Esophagus muscularis mucosa (tissue), 4 donors: ENCODE data around the gene DNAI1. TPM values are rescaled to one million over a fixed set of nuclear protein-coding genes. Genes with fewer than 3 reads are reported as not detected.

ENCODE experiments used
- DNase-seq: peaks from one replicate; pipeline ENCODE4 v3.0.0-alpha.2; 2017; ENCODE audit errors: extremely low spot score
- H3K27ac ChIP-seq, 4 donors: fragments of 200-600 bp; sonication (generic); replicated peaks in 1 of 4; 1 replicate in 3 of 4; 2 replicates in 1 of 4; pipeline ENCODE4 v1.5.1; 2016 to 2019; ENCODE audit warnings: mild to moderate bottlenecking in 1 of 4
- H3K27me3 ChIP-seq, 4 donors: fragments of 200-600 bp; sonication (generic); one replicate each; pipeline versions ENCODE4 v1.5.1 to v1.6.0; 2016 to 2019
- H3K36me3 ChIP-seq, 4 donors: fragments of 200-600 bp; sonication (generic); one replicate each; pipeline ENCODE4 v1.5.1; 2016 to 2019
- H3K4me1 ChIP-seq, 4 donors: fragments of 200-600 bp; sonication (generic); one replicate each; pipeline ENCODE4 v1.5.1; 2016 to 2019
- H3K4me3 ChIP-seq, 4 donors: fragments of 200-600 bp; sonication (generic); 1 replicate in 2 of 4; 2 replicates in 2 of 4; pipeline ENCODE4 v1.5.1; 2016 to 2019; ENCODE audit warnings: mild to moderate bottlenecking in 4 of 4, moderate library complexity in 1 of 4
- H3K9me3 ChIP-seq, 4 donors: fragments of 200-600 bp; sonication (generic); 1 replicate in 3 of 4; 2 replicates in 1 of 4; pipeline ENCODE4 v1.5.1; 2016 to 2019
- CTCF ChIP-seq, 3 experiments: fragments of 200-600 bp in 2 of 3; fragments of 450-650 bp in 1 of 3; sonication (generic) in 2 of 3; IDR thresholded peaks; one replicate each; pipeline ENCODE4 v1.5.1; 2017 to 2019; ENCODE audit warnings: antibody characterized with exemption in 3 of 3, mild to moderate bottlenecking in 2 of 3, moderate library complexity in 1 of 3
- EP300 ChIP-seq: sonication (generic); formaldehyde crosslinking; IDR thresholded peaks from one replicate; pipeline ENCODE4 v1.6.1; 2017; ENCODE audit warnings: antibody characterized with exemption
- POLR2A ChIP-seq: fragments of 450-650 bp; IDR thresholded peaks from one replicate; pipeline ENCODE4 v1.6.1; 2017; ENCODE audit warnings: antibody characterized with exemption, moderate library complexity, mild to moderate bottlenecking, low read depth
- POLR2AphosphoS5 ChIP-seq, 2 donors: sonication (generic); formaldehyde crosslinking; IDR thresholded peaks; one replicate each; pipeline ENCODE4 v1.6.1; 2017; ENCODE audit warnings: antibody characterized with exemption in 2 of 2
- WGBS: methylation state at CpG from one replicate; pipeline ENCODE4 v1.1.5; 2018; 5-methylcytosine and 5-hydroxymethylcytosine counted together
- intact Hi-C: fragments of 100-400 bp; cut with DNase I; formaldehyde crosslinking; loops from one replicate; pipeline ENCODE4 v1.15.1; 2023
- total RNA-seq, 4 donors: library from RNA; depleted of rRNA; stranded (reverse); fragments of >200 nt; gene quantifications; one replicate each; pipeline versions ENCODE4 v1.1.0 to v1.2.1, GENCODE V29; 2016

The DNAI1 gene
- total RNA-seq, 4 donors from 2014 or later, result not detected

- Histone ChIP-seq H3K27ac (no peak overlapping the region), H3K27me3 (no peaks in the 10 kb centered on the region), H3K36me3 (no peaks in the 10 kb centered on the region), H3K4me3 (no peak overlapping the region), H3K4me1 (peaks cover 0 to 8% (median 2%) of the 10 kb centered on the region in 4 donors), H3K9me3 (no peaks in the 10 kb centered on the region)
- TF ChIP-seq EP300 (no peak), POLR2A (no peak), POLR2AphosphoS5 (IDR thresholded peaks at IDR 0.05) (no peak)
- no peak for DNase-seq
- intact Hi-C loops, result no loop called here
Measured at GRCh38 chr9:34507966-34508365, 49.4 kb downstream of the DNAI1 start.

- TF ChIP-seq POLR2AphosphoS5 (IDR thresholded peaks at IDR 0.05) (no peak), CTCF (IDR thresholded peaks at IDR 0.05) (no peak), POLR2A (no peak), EP300 (no peak)
- Histone ChIP-seq H3K4me3 (no peak overlapping the region), H3K27me3 (no peaks in the 10 kb centered on the region), H3K36me3 (no peaks in the 10 kb centered on the region), H3K4me1 (peaks cover 0 to 3% (median 0%) of the 10 kb centered on the region in 4 donors), H3K9me3 (no peaks in the 10 kb centered on the region), H3K27ac (no peak overlapping the region)
- 88% methylated on average over 3 of the region's 3 CpGs for WGBS
- intact Hi-C loops, result no loop called here
- no peak for DNase-seq
Measured at GRCh38 chr9:34508463-34508862, 49.9 kb downstream of the DNAI1 start.

- Histone ChIP-seq H3K36me3 (no peaks in the 10 kb centered on the region), H3K9me3 (no peaks in the 10 kb centered on the region), H3K4me1 (no peaks in the 10 kb centered on the region), H3K27me3 (no peaks in the 10 kb centered on the region), H3K27ac (no peak overlapping the region), H3K4me3 (no peak overlapping the region)
- 93% methylated on average over 3 of the region's 3 CpGs for WGBS
- intact Hi-C loops, result no loop called here
- TF ChIP-seq EP300 (no peak), CTCF (IDR thresholded peaks at IDR 0.05) (no peak), POLR2A (no peak), POLR2AphosphoS5 (IDR thresholded peaks at IDR 0.05) (no peak)
- no peak for DNase-seq
Measured at GRCh38 chr9:34508951-34509350, 50.3 kb downstream of the DNAI1 start.

DNA sequence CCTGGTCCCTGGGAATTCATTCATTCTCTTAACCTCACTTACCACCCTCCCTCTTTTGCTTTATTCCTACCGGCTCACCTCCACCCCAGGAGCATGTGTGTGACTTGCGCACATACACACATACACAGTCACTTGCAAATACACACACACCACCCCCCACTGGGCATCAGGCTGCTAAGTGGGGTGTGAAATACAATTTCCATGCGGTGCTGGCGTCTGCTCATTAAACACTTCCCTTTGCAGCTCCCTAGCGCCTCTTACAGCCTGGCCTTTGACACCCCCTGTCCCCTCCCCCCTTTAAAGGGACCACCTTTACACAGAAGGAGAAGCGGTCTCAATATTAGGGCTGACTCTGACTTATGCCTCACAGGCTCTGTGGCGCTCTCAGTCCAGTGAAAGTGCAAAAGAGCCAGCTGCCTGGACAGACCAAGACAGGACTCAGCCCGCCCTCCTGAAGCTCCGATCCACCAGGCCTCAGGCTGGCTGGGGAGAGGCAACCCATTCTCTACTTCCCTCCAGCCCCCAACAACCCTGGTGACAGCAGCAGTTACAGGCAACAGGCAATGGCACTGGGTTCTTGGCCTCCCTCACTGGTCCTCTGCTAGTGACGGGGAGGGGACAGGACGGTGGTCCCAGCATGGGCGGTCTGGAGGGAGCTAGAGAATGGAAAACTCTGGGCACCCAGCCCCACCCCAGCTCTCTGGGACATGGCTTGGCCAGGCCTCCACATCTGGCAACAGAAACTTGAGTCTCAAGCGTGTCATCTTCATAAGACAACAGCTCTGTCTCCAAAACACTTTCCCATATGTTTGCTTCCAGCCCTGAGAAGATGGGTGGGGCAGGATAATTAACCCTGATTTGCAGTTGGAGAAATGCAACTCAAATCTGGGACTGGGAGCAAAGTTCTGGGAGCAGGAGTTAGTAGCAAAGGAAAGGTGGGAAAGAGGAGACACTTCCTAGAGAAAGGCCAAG, 52.2 kb downstream of the DNAI1 start:
- Histone ChIP-seq H3K27me3 (no peaks in the 10 kb centered on the region), H3K4me1 (no peaks in the 10 kb centered on the region), H3K9me3 (no peaks in the 10 kb centered on the region), H3K27ac (no peak overlapping the region), H3K36me3 (no peaks in the 10 kb centered on the region), H3K4me3 (no peak overlapping the region)
- intact Hi-C loops, result no loop called here
- no peak for TF ChIP-seq EP300
- TF ChIP-seq POLR2AphosphoS5 (IDR thresholded peaks at IDR 0.05), result no peak
- TF ChIP-seq POLR2A, result no peak
- no peak for TF ChIP-seq CTCF (IDR thresholded peaks at IDR 0.05)
- 69% methylated on average over 9 of the region's 13 CpGs for WGBS
- no peak for DNase-seq

- TF ChIP-seq POLR2AphosphoS5 (IDR thresholded peaks at IDR 0.05), result no peak
- TF ChIP-seq POLR2A, result no peak
- no peak for TF ChIP-seq CTCF (IDR thresholded peaks at IDR 0.05)
- TF ChIP-seq EP300, result no peak
- intact Hi-C loops, result no loop called here
Measured at GRCh38 chr9:34512131-34513078, 53.8 kb downstream of the DNAI1 start.

More at GRCh38 chr9:34512131-34513078, 53.8 kb downstream of the DNAI1 start:
- no peaks in the 10 kb centered on the region for H3K36me3 ChIP-seq
- no peaks in the 10 kb centered on the region for H3K4me1 ChIP-seq
- H3K27ac ChIP-seq, result no peak overlapping the region
- WGBS, result 73% methylated on average over 8 of the region's 9 CpGs
- DNase-seq, result no peak
- H3K9me3 ChIP-seq, result no peaks in the 10 kb centered on the region
- H3K4me3 ChIP-seq, result no peak overlapping the region
- H3K27me3 ChIP-seq, result no peaks in the 10 kb centered on the region
